ENCODE data around the gene P3H2.

P3H2 gene

DNA sequence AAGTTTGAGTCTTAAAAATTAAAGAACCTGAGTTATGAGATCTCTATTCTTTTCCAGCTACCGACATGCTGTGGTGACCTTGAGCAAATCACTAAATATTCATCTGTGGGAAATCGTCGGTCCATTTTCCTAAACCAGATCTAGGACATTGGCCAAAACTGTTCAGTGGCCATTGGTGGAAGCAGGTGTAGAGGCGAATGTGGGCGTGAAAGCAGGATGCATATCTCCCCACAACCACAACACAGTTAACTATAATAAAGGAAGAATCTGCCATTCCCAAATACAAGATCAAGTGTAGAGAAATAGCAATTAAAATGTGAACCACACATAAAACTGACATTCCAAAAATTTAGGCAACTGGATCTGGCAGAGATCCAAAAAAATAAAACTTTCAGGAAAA, 129.9 kb downstream of the P3H2 start:
- no peak overlapping the region for H3K27ac ChIP-seq (ENCODE audit: low read depth, low read length, severe bottlenecking)
- H3K4me1 ChIP-seq (ENCODE audit: control insufficient read depth, insufficient read depth, low read length, poor library complexity, severe bottlenecking), result peaks cover 12% of the 10 kb centered on the region
- H3K9me3 ChIP-seq (ENCODE audit: control insufficient read depth, low read length), result no peaks in the 10 kb centered on the region
- WGBS, 2 experiments (ENCODE audit: insufficient coverage in 2 of 2), result 83 to 100% methylated on average over 1 to 2 of the region's 5 CpGs
- peaks cover 6% of the 10 kb centered on the region for H3K36me3 ChIP-seq (ENCODE audit: control insufficient read depth, insufficient read depth, low read length)
- H3K4me3 ChIP-seq (ENCODE audit: extremely low read depth, insufficient read depth, low read length, poor library complexity, severe bottlenecking), result no peak overlapping the region

- no peaks in the 10 kb centered on the region for H3K9me3 ChIP-seq (ENCODE audit: control insufficient read depth, low read length)
- WGBS, 2 experiments (ENCODE audit: insufficient coverage in 2 of 2), result 91 to 94% methylated on average over 7 to 12 of the region's 12 CpGs
- H3K27ac ChIP-seq (ENCODE audit: low read depth, low read length, severe bottlenecking), result no peak overlapping the region
- no peaks in the 10 kb centered on the region for H3K4me1 ChIP-seq (ENCODE audit: control insufficient read depth, insufficient read depth, low read length, poor library complexity, severe bottlenecking)
- H3K36me3 ChIP-seq (ENCODE audit: control insufficient read depth, insufficient read depth, low read length), result peaks cover 6% of the 10 kb centered on the region
- H3K4me3 ChIP-seq (ENCODE audit: extremely low read depth, insufficient read depth, low read length, poor library complexity, severe bottlenecking), result no peak overlapping the region
These were observed 131.8 kb downstream of the P3H2 start for GRCh38 chr3:189988854-189989253.

DNA sequence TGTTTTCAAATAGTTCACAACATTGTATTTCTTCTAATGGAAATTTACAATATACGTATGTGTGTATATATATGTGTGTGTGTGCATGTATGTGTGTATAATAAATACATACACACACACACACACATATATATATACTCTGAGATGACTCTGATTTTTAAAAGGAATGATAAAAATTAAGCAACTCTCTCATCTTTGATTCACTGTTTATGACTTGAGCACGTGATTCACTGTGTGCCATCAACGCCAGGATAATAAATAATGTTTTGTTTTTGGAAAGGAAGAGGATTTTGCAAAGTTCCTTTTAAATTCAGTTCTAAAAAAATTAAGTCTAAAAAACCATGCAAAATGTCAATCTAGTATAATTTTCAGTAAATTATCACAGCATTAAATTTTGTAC, 132.4 kb downstream of the P3H2 start:
- no CpG with 5 or more reads among the region's 3 CpGs for WGBS, 2 experiments (ENCODE audit: insufficient coverage in 2 of 2)
- H3K36me3 ChIP-seq (ENCODE audit: control insufficient read depth, insufficient read depth, low read length), result peaks cover 10% of the 10 kb centered on the region
- H3K27ac ChIP-seq (ENCODE audit: low read depth, low read length, severe bottlenecking), result no peak overlapping the region
- H3K4me3 ChIP-seq (ENCODE audit: extremely low read depth, insufficient read depth, low read length, poor library complexity, severe bottlenecking), result no peak overlapping the region
- no peaks in the 10 kb centered on the region for H3K9me3 ChIP-seq (ENCODE audit: control insufficient read depth, low read length)
- no peaks in the 10 kb centered on the region for H3K4me1 ChIP-seq (ENCODE audit: control insufficient read depth, insufficient read depth, low read length, poor library complexity, severe bottlenecking)

GRCh38 chr3:189985948-189986347, 134.7 kb downstream of the P3H2 start:
- Histone ChIP-seq H3K4me1 (ENCODE audit: control insufficient read depth, insufficient read depth, low read length, poor library complexity, severe bottlenecking) (peaks cover 6% of the 10 kb centered on the region), H3K27ac (ENCODE audit: low read depth, low read length, severe bottlenecking) (no peak overlapping the region), H3K9me3 (ENCODE audit: control insufficient read depth, low read length) (no peaks in the 10 kb centered on the region), H3K36me3 (ENCODE audit: control insufficient read depth, insufficient read depth, low read length) (peaks cover 17% of the 10 kb centered on the region), H3K4me3 (ENCODE audit: extremely low read depth, insufficient read depth, low read length, poor library complexity, severe bottlenecking) (no peak overlapping the region)
- 100% methylated on average over 2 to 3 of the region's 6 CpGs for WGBS, 2 experiments (ENCODE audit: insufficient coverage in 2 of 2)

- Histone ChIP-seq H3K4me1 (ENCODE audit: control insufficient read depth, insufficient read depth, low read length, poor library complexity, severe bottlenecking) (peaks cover 6% of the 10 kb centered on the region), H3K9me3 (ENCODE audit: control insufficient read depth, low read length) (no peaks in the 10 kb centered on the region), H3K4me3 (ENCODE audit: extremely low read depth, insufficient read depth, low read length, poor library complexity, severe bottlenecking) (no peak overlapping the region), H3K27ac (ENCODE audit: low read depth, low read length, severe bottlenecking) (no peak overlapping the region), H3K36me3 (ENCODE audit: control insufficient read depth, insufficient read depth, low read length) (peaks cover 29% of the 10 kb centered on the region)
- WGBS, 2 experiments (ENCODE audit: insufficient coverage in 2 of 2), result 70 to 71% methylated on average over 1 of the region's 3 CpGs
These were observed 137.1 kb downstream of the P3H2 start for GRCh38 chr3:189983612-189984011.

DNA sequence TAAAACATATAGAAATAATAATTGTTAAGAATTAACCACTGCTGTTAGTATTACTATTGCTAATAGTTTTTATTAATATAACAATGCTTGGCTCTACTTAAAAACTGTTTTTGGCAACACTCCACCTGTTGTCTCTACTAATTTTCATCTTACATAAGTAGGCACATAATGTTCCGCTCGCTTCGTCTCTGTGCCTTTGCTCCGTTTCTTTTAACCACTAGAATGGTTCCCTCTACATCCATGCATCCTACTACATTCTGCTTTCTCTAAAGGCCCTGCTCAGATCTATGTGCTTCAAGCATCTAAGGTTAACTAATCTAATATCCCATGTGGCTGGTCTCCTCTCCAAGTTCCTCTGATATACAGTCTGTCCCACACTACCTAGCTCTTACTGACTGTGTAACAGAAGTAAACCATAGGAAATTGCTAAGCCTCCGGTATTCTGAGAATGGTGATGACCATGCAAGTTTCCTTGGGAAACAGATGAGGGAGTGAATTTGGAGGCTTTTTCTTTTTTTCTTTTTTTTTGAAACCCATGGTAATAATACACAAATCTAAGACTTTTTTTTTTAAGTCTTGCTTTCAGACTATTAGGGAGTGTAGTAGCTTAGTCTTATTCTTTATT, 138.3 kb downstream of the P3H2 start:
- H3K9me3 ChIP-seq (ENCODE audit: control insufficient read depth, low read length), result no peaks in the 10 kb centered on the region
- H3K36me3 ChIP-seq (ENCODE audit: control insufficient read depth, insufficient read depth, low read length), result peaks cover 30% of the 10 kb centered on the region
- no peak overlapping the region for H3K4me3 ChIP-seq (ENCODE audit: extremely low read depth, insufficient read depth, low read length, poor library complexity, severe bottlenecking)
- 96 to 97% methylated on average over 4 of the region's 5 CpGs for WGBS, 2 experiments (ENCODE audit: insufficient coverage in 2 of 2)
- peaks cover 6% of the 10 kb centered on the region for H3K4me1 ChIP-seq (ENCODE audit: control insufficient read depth, insufficient read depth, low read length, poor library complexity, severe bottlenecking)
- no peak overlapping the region for H3K27ac ChIP-seq (ENCODE audit: low read depth, low read length, severe bottlenecking)

- Histone ChIP-seq H3K4me1 (ENCODE audit: control insufficient read depth, insufficient read depth, low read length, poor library complexity, severe bottlenecking) (peaks cover 9% of the 10 kb centered on the region), H3K27ac (ENCODE audit: low read depth, low read length, severe bottlenecking) (no peak overlapping the region), H3K4me3 (ENCODE audit: extremely low read depth, insufficient read depth, low read length, poor library complexity, severe bottlenecking) (no peak overlapping the region), H3K9me3 (ENCODE audit: control insufficient read depth, low read length) (peaks cover 4% of the 10 kb centered on the region), H3K36me3 (ENCODE audit: control insufficient read depth, insufficient read depth, low read length) (peaks cover 37% of the 10 kb centered on the region)
These were observed 139.0 kb downstream of the P3H2 start for GRCh38 chr3:189981668-189982067.

DNA sequence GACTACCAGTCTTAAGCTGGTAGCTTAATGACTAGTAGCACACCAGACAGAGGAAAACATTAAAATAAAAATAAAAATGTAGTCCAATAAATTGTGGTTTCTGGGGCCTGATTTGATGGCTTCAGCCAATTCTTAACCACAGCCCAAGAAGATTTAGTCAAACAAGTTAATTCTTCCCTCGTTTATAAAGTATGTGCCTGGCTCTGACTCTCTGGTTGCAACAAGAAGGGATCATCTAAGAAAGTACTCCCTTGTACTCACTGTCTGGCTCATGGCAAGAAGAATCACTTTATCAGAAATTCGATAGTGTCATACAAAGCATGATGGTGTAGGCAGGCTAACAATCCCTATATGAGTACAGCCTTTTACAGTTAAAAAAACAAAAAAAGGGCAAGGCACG, 141.9 kb downstream of the P3H2 start:
- no peak overlapping the region for H3K4me3 ChIP-seq (ENCODE audit: extremely low read depth, insufficient read depth, low read length, poor library complexity, severe bottlenecking)
- peaks cover 56% of the 10 kb centered on the region for H3K36me3 ChIP-seq (ENCODE audit: control insufficient read depth, insufficient read depth, low read length)
- peaks cover 9% of the 10 kb centered on the region for H3K4me1 ChIP-seq (ENCODE audit: control insufficient read depth, insufficient read depth, low read length, poor library complexity, severe bottlenecking)
- H3K27ac ChIP-seq (ENCODE audit: low read depth, low read length, severe bottlenecking), result no peak overlapping the region
- 83 to 84% methylated on average over 2 to 3 of the region's 3 CpGs for WGBS, 2 experiments (ENCODE audit: insufficient coverage in 2 of 2)
- H3K9me3 ChIP-seq (ENCODE audit: control insufficient read depth, low read length), result peaks cover 4% of the 10 kb centered on the region

DNA sequence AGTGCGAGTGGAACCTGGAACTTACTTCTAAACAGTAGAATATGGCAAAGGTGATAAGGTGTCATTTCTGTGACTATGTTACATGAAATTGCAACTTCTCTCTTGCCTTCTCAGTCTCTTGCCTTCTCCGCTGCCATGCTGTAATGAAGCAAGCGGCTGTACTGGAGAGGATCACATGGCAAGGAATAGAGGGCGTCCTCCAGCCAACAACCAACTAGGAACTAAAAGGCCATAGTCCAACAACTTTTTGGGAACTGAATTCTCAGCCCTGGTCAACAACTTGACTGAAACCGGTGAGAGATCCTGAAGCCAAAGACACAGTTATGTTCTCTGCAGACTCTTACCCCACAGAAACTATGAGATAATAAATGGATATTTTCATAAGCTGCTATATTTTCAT, 143.5 kb downstream of the P3H2 start:
- WGBS, 2 experiments (ENCODE audit: insufficient coverage in 2 of 2), result 100% methylated on average over 1 to 3 of the region's 5 CpGs
- H3K4me1 ChIP-seq (ENCODE audit: control insufficient read depth, insufficient read depth, low read length, poor library complexity, severe bottlenecking), result peaks cover 9% of the 10 kb centered on the region
- peaks cover 4% of the 10 kb centered on the region for H3K9me3 ChIP-seq (ENCODE audit: control insufficient read depth, low read length)
- H3K4me3 ChIP-seq (ENCODE audit: extremely low read depth, insufficient read depth, low read length, poor library complexity, severe bottlenecking), result no peak overlapping the region
- H3K27ac ChIP-seq (ENCODE audit: low read depth, low read length, severe bottlenecking), result no peak overlapping the region
- H3K36me3 ChIP-seq (ENCODE audit: control insufficient read depth, insufficient read depth, low read length), result peaks cover 58% of the 10 kb centered on the region

DNA sequence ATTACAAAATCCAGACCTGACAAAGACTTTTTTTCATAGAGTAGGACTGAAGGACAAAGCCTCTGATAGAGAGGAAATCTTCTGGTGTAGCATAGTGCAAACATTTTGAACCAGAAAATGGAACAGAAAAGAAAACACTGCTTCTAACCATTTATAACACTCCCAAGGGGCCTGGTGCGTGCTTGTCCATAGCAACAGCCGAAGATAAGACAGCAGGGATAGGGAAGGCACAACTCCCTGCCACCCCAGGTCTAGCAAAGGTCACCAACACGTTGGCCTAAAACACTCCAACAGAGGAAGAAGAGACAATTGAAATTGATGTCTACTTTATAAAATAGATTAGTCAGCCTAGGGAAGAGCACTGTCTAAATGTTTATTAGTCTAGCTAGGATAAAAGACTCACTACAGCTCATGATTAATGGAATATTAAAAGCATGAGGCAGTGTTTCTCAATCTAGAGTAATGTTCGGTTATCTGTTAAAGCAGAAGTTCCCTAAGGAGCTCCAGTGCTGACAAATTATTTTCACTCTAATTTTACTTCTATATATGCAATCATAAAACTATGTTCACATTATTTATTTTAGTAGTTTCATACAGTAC, 145.2 kb downstream of the P3H2 start:
- Histone ChIP-seq H3K27ac (ENCODE audit: low read depth, low read length, severe bottlenecking) (no peak overlapping the region), H3K9me3 (ENCODE audit: control insufficient read depth, low read length) (peaks cover 4% of the 10 kb centered on the region), H3K4me3 (ENCODE audit: extremely low read depth, insufficient read depth, low read length, poor library complexity, severe bottlenecking) (no peak overlapping the region), H3K36me3 (ENCODE audit: control insufficient read depth, insufficient read depth, low read length) (peaks cover 66% of the 10 kb centered on the region), H3K4me1 (ENCODE audit: control insufficient read depth, insufficient read depth, low read length, poor library complexity, severe bottlenecking) (peaks cover 2% of the 10 kb centered on the region)
- 100% methylated on average over 2 of the region's 4 CpGs; no CpG with 5 or more reads in 1 of the 2 experiments for WGBS, 2 experiments (ENCODE audit: insufficient coverage in 2 of 2)

DNA sequence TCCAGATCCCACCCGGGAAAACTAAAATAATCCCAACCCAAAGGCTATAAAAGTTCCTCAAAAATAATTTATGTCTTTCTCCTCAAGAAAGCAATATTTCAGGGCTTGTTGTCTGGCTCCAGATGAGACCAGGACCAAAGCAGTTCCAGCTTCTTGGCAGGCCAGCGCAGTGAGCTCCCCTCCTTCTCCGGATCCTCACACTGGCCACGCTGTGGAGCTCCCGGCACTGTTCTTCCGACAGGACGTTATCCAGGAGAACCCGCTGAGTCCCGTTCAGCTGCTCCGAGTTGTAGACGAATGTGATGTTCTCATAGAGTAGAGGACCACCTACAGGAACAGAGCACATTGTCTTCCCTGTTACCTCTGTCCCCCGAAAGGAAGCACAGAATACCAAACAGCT, 146.3 kb downstream of the P3H2 start:
- peaks cover 4% of the 10 kb centered on the region for H3K9me3 ChIP-seq (ENCODE audit: control insufficient read depth, low read length)
- H3K27ac ChIP-seq (ENCODE audit: low read depth, low read length, severe bottlenecking), result no peak overlapping the region
- H3K4me1 ChIP-seq (ENCODE audit: control insufficient read depth, insufficient read depth, low read length, poor library complexity, severe bottlenecking), result peaks cover 2% of the 10 kb centered on the region
- H3K4me3 ChIP-seq (ENCODE audit: extremely low read depth, insufficient read depth, low read length, poor library complexity, severe bottlenecking), result no peak overlapping the region
- 98% methylated on average over 9 of the region's 12 CpGs for WGBS, 2 experiments (ENCODE audit: insufficient coverage in 2 of 2)
- H3K36me3 ChIP-seq (ENCODE audit: control insufficient read depth, insufficient read depth, low read length), result peaks cover 69% of the 10 kb centered on the region

Data from mesodermal cell (in vitro differentiated cells).